Breast epithelium (tissue), 4 donors: ENCODE results near the gene KLHL21. TPM values are rescaled to one million over a fixed set of nuclear protein-coding genes. Genes with fewer than 3 reads are reported as not detected.

Experiments
- DNase-seq, 2 donors: peaks; one replicate each; pipeline ENCODE4 v3.0.0-alpha.2; 2019; ENCODE audit warnings: low spot score in 2 of 2
- H3K27ac ChIP-seq, 2 donors: fragments of 200-600 bp; sonication (generic) in 1 of 2; one replicate each; pipeline ENCODE4 v1.5.1; 2016 to 2019; ENCODE audit warnings: mild to moderate bottlenecking in 1 of 2
- H3K27me3 ChIP-seq, 2 donors: fragments of 200-600 bp; sonication (generic) in 1 of 2; one replicate each; pipeline versions ENCODE4 v1.5.1 to v1.6.0; 2017 to 2019; ENCODE audit warnings: control low read depth in 1 of 2, mild to moderate bottlenecking in 1 of 2
- H3K36me3 ChIP-seq: fragments of 200-600 bp; one replicate; pipeline ENCODE4 v1.5.1; 2019
- H3K4me1 ChIP-seq, 2 donors: fragments of 200-600 bp; sonication (generic); one replicate each; pipeline ENCODE4 v1.5.1; 2016 to 2019; ENCODE audit warnings: control low read depth in 1 of 2
- H3K4me3 ChIP-seq, 3 donors: fragments of 200-600 bp; sonication (generic); 1 replicate in 2 of 3; 2 replicates in 1 of 3; pipeline ENCODE4 v1.5.1; 2016 to 2019; ENCODE audit warnings: mild to moderate bottlenecking in 3 of 3, moderate library complexity in 2 of 3
- H3K9me3 ChIP-seq, 2 donors: fragments of 200-600 bp; sonication (generic) in 1 of 2; one replicate each; pipeline ENCODE4 v1.5.1; 2016 to 2019; ENCODE audit warnings: control low read depth in 1 of 2
- POLR2A ChIP-seq: fragments of 450-650 bp; IDR thresholded peaks from one replicate; pipeline ENCODE4 v1.6.1; 2016; ENCODE audit warnings: antibody characterized with exemption, mild to moderate bottlenecking, moderate library complexity
- POLR2AphosphoS5 ChIP-seq, 3 donors: sonication (generic); formaldehyde crosslinking; IDR thresholded peaks; one replicate each; pipeline ENCODE4 v1.6.1; 2017; ENCODE audit warnings: antibody characterized with exemption in 3 of 3
- intact Hi-C: fragments of 100-400 bp; cut with DNase I; formaldehyde crosslinking; loops from one replicate; pipeline ENCODE4 v1.15.1; 2023; ENCODE audit warnings: low total_unique reads
- total RNA-seq, 3 donors: library from RNA; depleted of rRNA; stranded (reverse); fragments of >200 nt; gene quantifications; one replicate each; pipeline ENCODE4 v1.1.0, GENCODE V29; 2016
- TF ChIP-seq, protein P1 (sequence below), 3 donors: fragments of 450-650 bp; IDR thresholded peaks; one replicate each; pipeline ENCODE4 v1.5.1; 2016 to 2017; ENCODE audit warnings: antibody characterized with exemption in 3 of 3, mild to moderate bottlenecking in 3 of 3, moderate library complexity in 3 of 3

The KLHL21 gene
- total RNA-seq, 3 donors from 2014 or later, result 45.2 to 61.3 (median 58.1) TPM

DNA sequence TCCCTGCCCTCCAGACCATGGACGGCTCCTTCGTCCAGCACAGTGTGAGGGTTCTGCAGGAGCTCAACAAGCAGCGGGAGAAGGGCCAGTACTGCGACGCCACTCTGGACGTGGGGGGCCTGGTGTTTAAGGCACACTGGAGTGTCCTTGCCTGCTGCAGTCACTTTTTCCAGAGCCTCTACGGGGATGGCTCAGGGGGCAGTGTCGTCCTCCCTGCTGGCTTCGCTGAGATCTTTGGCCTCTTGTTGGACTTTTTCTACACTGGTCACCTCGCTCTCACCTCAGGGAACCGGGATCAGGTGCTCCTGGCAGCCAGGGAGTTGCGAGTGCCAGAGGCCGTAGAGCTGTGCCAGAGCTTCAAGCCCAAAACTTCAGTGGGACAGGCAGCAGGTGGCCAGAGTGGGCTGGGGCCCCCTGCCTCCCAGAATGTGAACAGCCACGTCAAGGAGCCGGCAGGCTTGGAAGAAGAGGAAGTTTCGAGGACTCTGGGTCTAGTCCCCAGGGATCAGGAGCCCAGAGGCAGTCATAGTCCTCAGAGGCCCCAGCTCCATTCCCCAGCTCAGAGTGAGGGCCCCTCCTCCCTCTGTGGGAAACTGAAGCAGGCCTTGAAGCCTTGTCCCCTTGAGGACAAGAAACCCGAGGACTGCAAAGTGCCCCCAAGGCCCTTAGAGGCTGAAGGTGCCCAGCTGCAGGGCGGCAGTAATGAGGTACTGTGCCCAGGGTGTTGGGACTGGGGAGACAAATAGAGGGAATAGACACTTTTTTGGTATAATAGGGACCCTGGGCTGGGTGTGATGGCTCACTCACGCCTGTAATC lies 21.9 kb downstream of the KLHL21 start:
- TF ChIP-seq POLR2AphosphoS5 (IDR thresholded peaks at IDR 0.05) (no peak), POLR2A (no peak)
- TF ChIP-seq, protein P1, sequence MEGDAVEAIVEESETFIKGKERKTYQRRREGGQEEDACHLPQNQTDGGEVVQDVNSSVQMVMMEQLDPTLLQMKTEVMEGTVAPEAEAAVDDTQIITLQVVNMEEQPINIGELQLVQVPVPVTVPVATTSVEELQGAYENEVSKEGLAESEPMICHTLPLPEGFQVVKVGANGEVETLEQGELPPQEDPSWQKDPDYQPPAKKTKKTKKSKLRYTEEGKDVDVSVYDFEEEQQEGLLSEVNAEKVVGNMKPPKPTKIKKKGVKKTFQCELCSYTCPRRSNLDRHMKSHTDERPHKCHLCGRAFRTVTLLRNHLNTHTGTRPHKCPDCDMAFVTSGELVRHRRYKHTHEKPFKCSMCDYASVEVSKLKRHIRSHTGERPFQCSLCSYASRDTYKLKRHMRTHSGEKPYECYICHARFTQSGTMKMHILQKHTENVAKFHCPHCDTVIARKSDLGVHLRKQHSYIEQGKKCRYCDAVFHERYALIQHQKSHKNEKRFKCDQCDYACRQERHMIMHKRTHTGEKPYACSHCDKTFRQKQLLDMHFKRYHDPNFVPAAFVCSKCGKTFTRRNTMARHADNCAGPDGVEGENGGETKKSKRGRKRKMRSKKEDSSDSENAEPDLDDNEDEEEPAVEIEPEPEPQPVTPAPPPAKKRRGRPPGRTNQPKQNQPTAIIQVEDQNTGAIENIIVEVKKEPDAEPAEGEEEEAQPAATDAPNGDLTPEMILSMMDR (IDR thresholded peaks at IDR 0.05), result no peak
- Histone ChIP-seq H3K4me3 (peak overlapping the region; percentile 86 to 95 (median 95)), H3K4me1 (peaks cover 6 to 32% of the 10 kb centered on the region in 2 donors), H3K27ac (peak overlapping the region; percentile 97 to 98), H3K36me3 (no peaks in the 10 kb centered on the region), H3K27me3 (no peaks in the 10 kb centered on the region), H3K9me3 (no peaks in the 10 kb centered on the region)
- DNase-seq, result no peak
- intact Hi-C loops, result no loop called here

DNA sequence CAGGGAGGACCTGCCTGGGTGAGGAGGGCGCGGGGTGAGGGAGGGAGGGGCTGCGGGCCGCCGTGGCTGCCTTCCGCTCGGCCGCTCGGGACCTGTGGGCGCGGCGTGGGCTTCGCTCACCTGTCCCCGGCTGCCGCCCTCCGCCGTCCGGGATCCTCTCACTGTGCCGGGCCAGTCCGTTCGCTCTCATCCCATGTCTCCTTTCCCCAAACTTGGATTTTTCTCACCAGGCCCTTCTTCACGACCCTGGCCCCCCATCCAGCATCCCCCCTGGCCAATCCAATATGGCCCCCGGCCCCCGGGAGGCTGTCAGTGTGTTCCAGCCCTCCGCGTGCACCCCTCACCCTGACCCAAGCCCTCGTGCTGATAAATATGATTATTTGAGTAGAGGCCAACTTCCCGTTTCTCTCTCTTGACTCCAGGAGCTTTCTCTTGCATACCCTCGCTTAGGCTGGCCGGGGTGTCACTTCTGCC lies 22.5 kb downstream of the KLHL21 start:
- no peak for DNase-seq
- intact Hi-C loops, result no loop called here
- H3K4me3 ChIP-seq, result peak overlapping the region; percentile 86 to 95 (median 95)
- TF ChIP-seq, protein P1 (IDR thresholded peaks at IDR 0.05), result no peak
- TF ChIP-seq POLR2A (no peak), POLR2AphosphoS5 (IDR thresholded peaks at IDR 0.05) (no peak)
- H3K9me3 ChIP-seq, result no peaks in the 10 kb centered on the region
- H3K4me1 ChIP-seq, result peaks cover 6 to 32% of the 10 kb centered on the region in 2 donors
- peak overlapping the region; percentile 97 to 98 for H3K27ac ChIP-seq
- H3K27me3 ChIP-seq, result no peaks in the 10 kb centered on the region
- no peaks in the 10 kb centered on the region for H3K36me3 ChIP-seq

DNA sequence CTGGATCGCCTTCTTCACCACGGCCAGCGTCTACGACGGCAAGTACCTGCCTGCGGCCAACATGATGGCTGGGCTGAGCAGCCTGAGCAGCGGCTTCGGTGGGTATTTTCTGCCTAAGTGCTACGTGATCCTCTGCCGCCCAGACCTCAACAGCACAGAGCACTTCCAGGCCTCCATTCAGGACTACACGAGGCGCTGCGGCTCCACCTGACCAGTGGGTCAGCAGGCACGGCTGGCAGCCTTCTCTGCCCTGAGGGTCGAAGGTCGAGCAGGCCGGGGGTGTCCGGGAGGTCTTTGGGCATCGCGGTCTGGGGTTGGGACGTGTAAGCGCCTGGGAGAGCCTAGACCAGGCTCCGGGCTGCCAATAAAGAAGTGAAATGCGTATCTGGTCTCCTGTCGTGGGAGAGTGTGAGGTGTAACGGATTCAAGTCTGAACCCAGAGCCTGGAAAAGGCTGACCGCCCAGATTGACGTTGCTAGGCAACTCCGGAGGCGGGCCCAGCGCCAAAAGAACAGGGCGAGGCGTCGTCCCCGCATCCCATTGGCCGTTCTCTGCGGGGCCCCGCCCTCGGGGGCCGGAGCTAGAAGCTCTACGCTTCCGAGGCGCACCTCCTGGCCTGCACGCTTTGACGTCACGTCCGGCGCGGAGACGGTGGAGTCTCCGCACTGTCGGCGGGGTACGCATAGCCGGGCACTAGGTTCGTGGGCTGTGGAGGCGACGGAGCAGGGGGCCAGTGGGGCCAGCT lies 23.1 kb downstream of the KLHL21 start, which contains the start of gene ZBTB48:
Gene ZBTB48, plus strand, starts transcription at position 621 of the 745 bp plus-strand sequence. CDS start 616 bp downstream, outside the sequence.
- no peaks in the 10 kb centered on the region for H3K9me3 ChIP-seq
- peak within 1 kb of the TSS; percentile 97 to 98 for H3K27ac ChIP-seq
- H3K4me3 ChIP-seq, result peak within 1 kb of the TSS; percentile 86 to 95 (median 95)
- TF ChIP-seq POLR2AphosphoS5 (IDR thresholded peaks at IDR 0.05), result peak; percentile 90 to 99 (median 96)
- TF ChIP-seq, protein P1 (IDR thresholded peaks at IDR 0.05), result no peak
- peak; percentile 94 for TF ChIP-seq POLR2A
- DNase-seq, result peak; percentile 99 to 100
- H3K36me3 ChIP-seq, result no peaks in the 10 kb centered on the region
- H3K27me3 ChIP-seq, result no peaks in the 10 kb centered on the region
- peaks cover 6 to 32% of the 10 kb centered on the region in 2 donors for H3K4me1 ChIP-seq
- intact Hi-C loops, result no loop called here

DNA sequence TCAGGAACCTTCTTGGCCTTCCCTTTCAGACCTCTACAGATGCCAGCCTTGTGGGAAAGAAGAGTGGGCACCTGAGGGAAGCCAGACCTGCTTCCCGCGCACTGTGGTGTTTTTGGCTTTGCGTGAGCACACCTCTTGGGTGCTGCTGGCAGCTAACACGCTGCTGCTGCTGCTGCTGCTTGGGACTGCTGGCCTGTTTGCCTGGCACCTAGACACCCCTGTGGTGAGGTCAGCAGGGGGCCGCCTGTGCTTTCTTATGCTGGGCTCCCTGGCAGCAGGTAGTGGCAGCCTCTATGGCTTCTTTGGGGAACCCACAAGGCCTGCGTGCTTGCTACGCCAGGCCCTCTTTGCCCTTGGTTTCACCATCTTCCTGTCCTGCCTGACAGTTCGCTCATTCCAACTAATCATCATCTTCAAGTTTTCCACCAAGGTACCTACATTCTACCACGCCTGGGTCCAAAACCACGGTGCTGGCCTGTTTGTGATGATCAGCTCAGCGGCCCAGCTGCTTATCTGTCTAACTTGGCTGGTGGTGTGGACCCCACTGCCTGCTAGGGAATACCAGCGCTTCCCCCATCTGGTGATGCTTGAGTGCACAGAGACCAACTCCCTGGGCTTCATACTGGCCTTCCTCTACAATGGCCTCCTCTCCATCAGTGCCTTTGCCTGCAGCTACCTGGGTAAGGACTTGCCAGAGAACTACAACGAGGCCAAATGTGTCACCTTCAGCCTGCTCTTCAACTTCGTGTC lies 23.9 kb downstream of the KLHL21 start:
- no peaks in the 10 kb centered on the region for H3K36me3 ChIP-seq
- no peak for TF ChIP-seq POLR2A
- TF ChIP-seq, protein P1 (IDR thresholded peaks at IDR 0.05), result no peak
- no peak for TF ChIP-seq POLR2AphosphoS5 (IDR thresholded peaks at IDR 0.05)
- H3K4me3 ChIP-seq, result peak overlapping the region in 2 of 3 donors; percentile 95
- peaks cover 6 to 32% of the 10 kb centered on the region in 2 donors for H3K4me1 ChIP-seq
- H3K27me3 ChIP-seq, result no peaks in the 10 kb centered on the region
- DNase-seq, result no peak
- H3K27ac ChIP-seq, result peak overlapping the region; percentile 97 to 98
- H3K9me3 ChIP-seq, result no peaks in the 10 kb centered on the region
- intact Hi-C loops, result no loop called here
